Measurements from ENCODE around the gene AMZ1.

The AMZ1 gene

DNA sequence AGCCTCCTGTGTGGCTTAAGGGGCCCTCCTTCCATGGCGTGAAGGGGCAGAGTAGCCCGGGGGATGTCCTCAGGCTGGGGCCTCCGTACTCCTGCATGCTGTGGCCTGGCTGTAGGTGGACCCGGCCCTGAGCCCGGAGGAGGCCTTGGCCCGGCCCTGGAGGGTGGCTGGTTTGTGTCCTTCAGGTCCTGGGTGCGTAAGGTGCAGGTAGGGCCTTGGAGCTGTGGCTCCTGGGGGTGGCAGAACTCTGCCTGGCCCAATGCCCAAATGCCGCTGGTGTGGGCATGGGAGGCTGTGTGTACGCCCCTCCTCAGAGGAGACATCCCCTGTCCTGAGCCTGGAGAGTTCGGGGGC lies 26.9 kb upstream of the AMZ1 start:
- no peak for TF ChIP-seq FOXP2 (optimal IDR thresholded peaks at IDR 0.05; ENCODE audit: borderline replicate concordance, extremely low read depth, extremely low read length, insufficient read depth)
- TF ChIP-seq SIN3A (IDR thresholded peaks at IDR 0.05; ENCODE audit: borderline replicate concordance, insufficient read depth, low read length): no peak
- no peak for TF ChIP-seq REST (IDR thresholded peaks at IDR 0.05; ENCODE audit: insufficient read depth in 1 of 2, low read depth in 2 of 2, low read length in 2 of 2)
- no peak for TF ChIP-seq POLR2AphosphoS5 (IDR thresholded peaks at IDR 0.05; ENCODE audit: low read depth, low read length)
- no peak for TF ChIP-seq TAF1 (IDR thresholded peaks at IDR 0.05; ENCODE audit: borderline replicate concordance, insufficient read depth, low read length)

- TF ChIP-seq REST (IDR thresholded peaks at IDR 0.05; ENCODE audit: insufficient read depth in 1 of 2, low read depth in 2 of 2, low read length in 2 of 2): no peak
- no peak for TF ChIP-seq FOXP2 (optimal IDR thresholded peaks at IDR 0.05; ENCODE audit: borderline replicate concordance, extremely low read depth, extremely low read length, insufficient read depth)
- no peak for TF ChIP-seq POLR2AphosphoS5 (IDR thresholded peaks at IDR 0.05; ENCODE audit: low read depth, low read length)
- TF ChIP-seq TAF1 (IDR thresholded peaks at IDR 0.05; ENCODE audit: borderline replicate concordance, insufficient read depth, low read length): no peak
- no peak for TF ChIP-seq SIN3A (IDR thresholded peaks at IDR 0.05; ENCODE audit: borderline replicate concordance, insufficient read depth, low read length)
Measured at GRCh38 chr7:2661602-2662272, 26.3 kb upstream of the AMZ1 start.

GRCh38 chr7:2662273-2663120 lies 25.5 kb upstream of the AMZ1 start:
- no peak for TF ChIP-seq SIN3A (IDR thresholded peaks at IDR 0.05; ENCODE audit: borderline replicate concordance, insufficient read depth, low read length)
- TF ChIP-seq POLR2AphosphoS5 (IDR thresholded peaks at IDR 0.05; ENCODE audit: low read depth, low read length): no peak
- TF ChIP-seq REST (IDR thresholded peaks at IDR 0.05; ENCODE audit: insufficient read depth in 1 of 2, low read depth in 2 of 2, low read length in 2 of 2): no peak
- TF ChIP-seq FOXP2 (optimal IDR thresholded peaks at IDR 0.05; ENCODE audit: borderline replicate concordance, extremely low read depth, extremely low read length, insufficient read depth): no peak
- no peak for TF ChIP-seq TAF1 (IDR thresholded peaks at IDR 0.05; ENCODE audit: borderline replicate concordance, insufficient read depth, low read length)

GRCh38 chr7:2663121-2663886 lies 24.7 kb upstream of the AMZ1 start:
- peak; percentile 79 for TF ChIP-seq FOXP2 (optimal IDR thresholded peaks at IDR 0.05; ENCODE audit: borderline replicate concordance, extremely low read depth, extremely low read length, insufficient read depth)
- no peak; the same call in 1 of the 2 replicates for TF ChIP-seq POLR2AphosphoS5 (IDR thresholded peaks at IDR 0.05; ENCODE audit: low read depth, low read length)
- TF ChIP-seq REST (IDR thresholded peaks at IDR 0.05; ENCODE audit: insufficient read depth in 1 of 2, low read depth in 2 of 2, low read length in 2 of 2): no peak
